Measurements from ENCODE around the gene ELAVL2. TPM values are rescaled to one million over a fixed set of nuclear protein-coding genes. Genes with fewer than 3 reads are reported as not detected.

The ELAVL2 gene
- total and polyA plus RNA-seq, 4 donors = 0.02 to 1.7 TPM; not detected in 2

DNA sequence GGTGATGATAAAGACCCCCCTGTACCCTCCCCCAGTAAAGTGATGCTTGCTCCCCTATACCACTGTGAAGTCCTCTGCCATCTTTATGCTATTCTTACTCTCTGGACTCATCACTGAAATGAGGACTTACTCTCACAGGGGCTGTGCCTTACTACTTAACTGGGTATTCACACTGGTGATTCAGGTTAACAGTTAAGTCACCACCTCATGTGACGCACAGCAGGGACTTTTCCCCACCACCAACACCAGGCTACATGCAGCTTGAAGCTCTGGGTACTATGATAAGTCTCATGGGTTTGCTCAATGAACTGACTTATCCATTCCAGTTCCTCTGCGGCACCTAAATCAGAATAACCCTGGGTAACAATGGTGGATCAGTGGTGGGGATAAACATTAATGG lies 163.7 kb downstream of the ELAVL2 start:
- H3K36me3 ChIP-seq (ENCODE audit: control insufficient read depth in 4 of 4, insufficient read depth in 4 of 4, low read length in 4 of 4) = no peaks in the 10 kb centered on the region
- no peak overlapping the region for H3K27ac ChIP-seq (ENCODE audit: low read depth in 1 of 2, low read length in 1 of 2)
- no peak for TF ChIP-seq CTCF (IDR thresholded peaks at IDR 0.05; ENCODE audit: control extremely low read depth, extremely low read depth)
- no peak overlapping the region for H3K9ac ChIP-seq (ENCODE audit: insufficient read depth in 1 of 2, low read length in 2 of 2)
- no peaks in the 10 kb centered on the region for H3K27me3 ChIP-seq (ENCODE audit: control insufficient read depth in 3 of 3, insufficient read depth in 3 of 3, low read length in 2 of 3)
- no peak for ATAC-seq (ENCODE audit: insufficient read depth, low FRiP score)
- no peaks in the 10 kb centered on the region for H3K9me3 ChIP-seq (ENCODE audit: control insufficient read depth in 4 of 4, insufficient read depth in 3 of 4, low read length in 3 of 4)
- H3K4me3 ChIP-seq = no peak overlapping the region
- DNase-seq = no peak
- peaks cover 0 to 7% (median 0%) of the 10 kb centered on the region in 5 donors for H3K4me1 ChIP-seq (ENCODE audit: control insufficient read depth in 5 of 5, insufficient read depth in 5 of 5, low read length in 5 of 5)
- WGBS, 2 donors = 90% methylated on average over 2 of the region's 2 CpGs

- H3K4me3 ChIP-seq = no peak overlapping the region
- TF ChIP-seq CTCF (IDR thresholded peaks at IDR 0.05; ENCODE audit: control extremely low read depth, extremely low read depth) = no peak
- no peak for ATAC-seq (ENCODE audit: insufficient read depth, low FRiP score)
- DNase-seq = no peak
- no peaks in the 10 kb centered on the region for H3K36me3 ChIP-seq (ENCODE audit: control insufficient read depth in 4 of 4, insufficient read depth in 4 of 4, low read length in 4 of 4)
- no peaks in the 10 kb centered on the region for H3K9me3 ChIP-seq (ENCODE audit: control insufficient read depth in 4 of 4, insufficient read depth in 3 of 4, low read length in 3 of 4)
- no peak overlapping the region for H3K9ac ChIP-seq (ENCODE audit: insufficient read depth in 1 of 2, low read length in 2 of 2)
- H3K4me1 ChIP-seq (ENCODE audit: control insufficient read depth in 5 of 5, insufficient read depth in 5 of 5, low read length in 5 of 5) = peaks cover 0 to 7% (median 0%) of the 10 kb centered on the region in 5 donors
- H3K27me3 ChIP-seq (ENCODE audit: control insufficient read depth in 3 of 3, insufficient read depth in 3 of 3, low read length in 2 of 3) = no peaks in the 10 kb centered on the region
- 66 to 76% methylated on average over 6 of the region's 6 CpGs for WGBS, 2 donors
- H3K27ac ChIP-seq (ENCODE audit: low read depth in 1 of 2, low read length in 1 of 2) = no peak overlapping the region
These were observed 166.6 kb downstream of the ELAVL2 start for GRCh38 chr9:23659346-23660006.

- Histone ChIP-seq H3K27me3 (ENCODE audit: control insufficient read depth in 3 of 3, insufficient read depth in 3 of 3, low read length in 2 of 3) (no peaks in the 10 kb centered on the region), H3K9ac (ENCODE audit: insufficient read depth in 1 of 2, low read length in 2 of 2) (no peak overlapping the region), H3K36me3 (ENCODE audit: control insufficient read depth in 4 of 4, insufficient read depth in 4 of 4, low read length in 4 of 4) (no peaks in the 10 kb centered on the region), H3K4me1 (ENCODE audit: control insufficient read depth in 5 of 5, insufficient read depth in 5 of 5, low read length in 5 of 5) (peaks cover 0 to 7% (median 0%) of the 10 kb centered on the region in 5 donors), H3K4me3 (no peak overlapping the region), H3K9me3 (ENCODE audit: control insufficient read depth in 4 of 4, insufficient read depth in 3 of 4, low read length in 3 of 4) (no peaks in the 10 kb centered on the region), H3K27ac (ENCODE audit: low read depth in 1 of 2, low read length in 1 of 2) (no peak overlapping the region)
- DNase-seq (no peak), ATAC-seq (ENCODE audit: insufficient read depth, low FRiP score) (no peak)
- TF ChIP-seq CTCF (IDR thresholded peaks at IDR 0.05; ENCODE audit: control extremely low read depth, extremely low read depth) = no peak
- 86 to 93% methylated on average over 10 of the region's 10 CpGs for WGBS, 2 donors
These were observed 167.4 kb downstream of the ELAVL2 start for GRCh38 chr9:23658376-23659258.
